GM19099 (cell line): ENCODE measurements around the gene DNAH10.

Source experiments
- POLR2A ChIP-seq: IDR thresholded peaks from 3 replicates; pipeline ENCODE4 v1.6.1; 2011; ENCODE audit warnings: low read depth; ENCODE audit not compliant: insufficient read length; ENCODE audit errors: extremely low read depth

Gene DNAH10

DNA sequence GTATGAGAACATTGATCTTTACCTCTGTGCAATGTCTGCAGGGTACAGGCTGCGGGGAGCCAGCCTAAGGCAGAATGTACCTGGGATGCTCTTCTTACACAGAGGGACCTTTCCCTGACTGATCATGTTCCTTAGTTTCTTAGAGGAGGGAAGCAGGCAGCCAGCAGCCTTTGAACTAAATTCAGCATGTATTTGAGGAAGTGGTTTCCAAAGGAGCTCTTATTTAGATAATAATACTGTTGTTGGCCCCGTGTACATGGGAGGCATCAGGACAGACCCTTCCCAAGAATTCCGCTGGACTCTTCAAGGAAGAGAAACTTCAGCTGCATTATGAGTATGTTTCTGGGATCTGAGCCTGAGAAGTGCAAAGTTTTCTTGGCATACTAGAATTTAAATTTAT is 111.7 kb downstream of the DNAH10 start:
- TF ChIP-seq POLR2A = no peak

DNA sequence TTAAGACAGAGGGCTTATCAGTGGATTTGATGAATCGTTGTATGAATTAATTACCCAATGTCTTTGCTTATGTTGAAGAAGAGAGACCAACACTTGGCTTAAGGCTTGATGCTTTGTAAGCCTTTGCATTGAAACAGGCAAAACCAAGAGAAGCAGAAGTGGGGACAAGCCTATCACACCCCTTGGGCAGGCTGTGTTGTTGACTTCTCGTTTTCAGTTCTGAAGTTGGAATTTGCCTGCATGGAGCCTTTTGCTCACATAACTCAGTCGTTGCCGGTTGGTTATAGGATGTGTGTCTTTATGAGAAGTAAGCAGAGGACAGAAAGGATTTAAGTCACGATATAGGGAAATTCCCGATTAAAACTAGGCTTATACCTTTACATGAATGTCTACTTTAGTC is 115.9 kb downstream of the DNAH10 start:
- no peak for TF ChIP-seq POLR2A

GRCh38 chr12:123879101-123879500 is 117.0 kb downstream of the DNAH10 start:
- TF ChIP-seq POLR2A = no peak

- TF ChIP-seq POLR2A = no peak
Measured at GRCh38 chr12:123879691-123880090, 117.6 kb downstream of the DNAH10 start.

- no peak for TF ChIP-seq POLR2A
Measured at GRCh38 chr12:123882161-123882705, 120.1 kb downstream of the DNAH10 start.

GRCh38 chr12:123886258-123886657 is 124.2 kb downstream of the DNAH10 start:
- TF ChIP-seq POLR2A = no peak

DNA sequence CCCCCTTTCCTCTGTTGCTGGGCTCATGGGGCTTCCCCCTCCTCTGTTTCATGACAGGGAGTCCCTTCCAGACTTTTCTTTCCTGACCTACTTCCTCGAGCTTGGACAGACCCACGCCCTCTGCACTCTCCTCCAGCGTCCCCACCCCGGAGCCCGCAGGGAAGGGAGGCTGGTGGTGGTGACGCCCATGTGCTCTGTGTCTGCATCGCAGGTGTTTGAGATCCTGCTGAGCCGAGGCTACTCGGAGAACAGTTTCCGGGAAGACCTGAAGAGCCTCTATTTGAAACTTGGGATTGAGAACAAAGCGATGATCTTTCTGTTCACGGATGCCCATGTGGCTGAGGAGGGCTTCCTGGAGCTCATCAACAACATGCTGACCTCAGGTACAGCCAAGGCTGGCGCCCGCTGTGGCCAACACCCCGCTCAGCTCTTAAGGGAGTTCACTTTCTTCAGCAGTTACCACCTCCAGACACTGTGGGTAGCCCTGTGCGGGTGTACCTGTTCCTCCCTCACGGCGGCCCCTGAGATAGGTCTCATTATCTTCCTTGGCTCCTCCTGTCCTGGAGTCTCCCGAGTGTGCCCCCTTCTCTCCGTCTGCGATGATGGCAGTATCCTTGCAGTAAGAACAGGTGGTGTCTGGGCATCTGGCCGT is 125.0 kb downstream of the DNAH10 start:
- TF ChIP-seq POLR2A = no peak

- no peak for TF ChIP-seq POLR2A
Measured at GRCh38 chr12:123888989-123889388, 126.9 kb downstream of the DNAH10 start.

DNA sequence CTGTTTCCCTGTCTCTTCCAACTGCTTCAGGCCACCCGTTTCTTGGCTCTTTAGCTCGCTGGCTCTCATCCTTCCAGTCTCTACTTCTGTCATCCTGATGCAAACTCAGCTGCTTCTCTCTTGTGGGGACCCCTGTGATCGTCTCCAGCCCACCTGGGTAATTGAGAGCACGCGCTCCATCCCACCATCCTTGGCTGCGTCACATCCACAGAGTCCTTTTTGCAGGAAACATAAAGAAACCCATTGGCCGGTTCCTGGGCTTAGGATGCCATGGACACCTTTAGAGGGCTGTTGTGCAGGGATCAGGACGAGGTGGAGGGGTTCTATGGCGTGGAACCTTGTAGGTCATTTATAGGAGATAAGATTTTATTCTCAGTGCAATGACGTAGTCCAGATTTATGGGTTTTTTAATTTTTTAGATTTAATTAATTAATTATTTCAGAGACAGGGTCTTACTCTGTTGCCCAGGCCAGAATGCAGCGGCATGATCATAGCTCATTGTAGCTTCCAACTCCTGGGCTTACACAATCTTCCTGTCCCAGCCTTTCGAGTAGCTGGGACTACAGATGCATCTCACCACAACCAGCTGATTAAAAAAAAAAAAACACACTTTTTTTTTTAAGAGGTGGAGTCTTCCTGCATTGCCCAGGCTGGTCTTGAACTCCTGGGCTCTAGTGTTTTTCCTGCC is 127.9 kb downstream of the DNAH10 start:
- TF ChIP-seq POLR2A = no peak

DNA sequence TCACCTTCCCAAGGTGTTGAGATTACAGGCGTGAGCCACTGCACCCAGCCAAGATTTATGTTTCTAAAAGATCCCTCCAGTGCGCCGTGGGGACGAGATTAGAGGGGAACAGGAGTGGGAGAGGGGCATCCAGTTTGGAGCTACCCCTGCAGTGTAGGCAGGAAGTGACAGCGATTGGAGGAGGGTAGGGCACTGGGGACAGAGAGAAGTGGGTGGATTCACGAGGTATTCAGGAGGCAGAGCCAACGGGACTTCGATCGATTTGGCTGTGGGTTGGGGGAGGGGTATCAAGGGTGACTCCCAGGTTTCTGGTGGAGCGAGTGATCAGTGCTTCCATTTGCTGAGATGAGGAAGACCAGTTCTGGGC is 128.4 kb downstream of the DNAH10 start:
- TF ChIP-seq POLR2A = no peak

- TF ChIP-seq POLR2A = no peak
Measured at GRCh38 chr12:123891011-123891410, 128.9 kb downstream of the DNAH10 start.

DNA sequence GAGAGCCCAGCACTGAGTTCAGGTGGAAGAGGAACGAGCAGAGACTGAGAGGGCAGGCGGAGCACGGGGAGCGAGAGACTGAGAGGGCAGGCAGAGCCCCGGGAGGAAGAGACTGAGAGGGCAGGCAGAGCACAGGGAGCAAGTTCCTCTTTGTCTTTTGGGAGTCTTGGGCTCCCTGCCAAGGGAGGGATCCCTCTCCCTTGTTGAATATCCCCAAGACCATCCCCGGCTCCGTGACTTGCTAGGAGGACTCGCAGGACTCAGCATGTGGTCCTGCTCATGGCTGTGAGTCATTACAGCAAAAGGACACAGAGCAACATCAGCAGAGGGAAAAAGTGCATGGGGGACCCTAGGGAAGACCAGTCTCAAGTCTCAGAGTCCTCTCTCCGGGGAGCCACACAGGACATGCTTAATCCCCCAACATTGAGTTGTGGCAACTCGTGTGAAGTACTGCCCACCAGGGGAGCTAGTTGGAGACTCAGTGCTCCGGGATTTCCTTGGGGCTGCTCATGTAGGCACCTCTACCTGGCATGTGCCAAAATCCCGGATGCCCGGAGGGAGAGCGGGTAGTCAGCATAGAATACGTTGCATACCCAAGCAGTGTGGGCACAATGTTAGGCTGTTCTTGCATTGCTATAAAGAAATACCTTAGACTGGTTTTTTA is 129.5 kb downstream of the DNAH10 start:
- TF ChIP-seq POLR2A = no peak

GRCh38 chr12:123892180-123892559 is 130.1 kb downstream of the DNAH10 start:
- TF ChIP-seq POLR2A = no peak

DNA sequence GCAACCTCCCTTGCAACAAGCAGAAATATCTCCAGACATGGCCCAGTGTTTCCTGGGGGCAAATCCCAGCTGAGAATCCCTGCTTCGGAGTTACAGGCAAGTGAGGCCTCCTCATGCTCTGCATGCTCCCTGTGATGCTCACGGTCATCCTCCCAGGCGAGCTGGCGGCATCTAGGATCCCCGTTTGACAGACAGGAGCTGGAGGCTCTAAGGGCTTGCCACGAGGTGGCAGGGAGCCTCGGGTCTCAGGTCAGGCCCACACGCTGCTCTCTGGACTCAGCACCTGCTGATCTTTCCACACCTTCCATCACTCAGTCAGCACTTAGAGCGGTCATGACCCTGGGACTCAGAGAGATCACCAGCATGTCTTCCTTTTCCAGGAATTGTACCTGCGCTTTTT is 130.8 kb downstream of the DNAH10 start:
- TF ChIP-seq POLR2A = no peak

DNA sequence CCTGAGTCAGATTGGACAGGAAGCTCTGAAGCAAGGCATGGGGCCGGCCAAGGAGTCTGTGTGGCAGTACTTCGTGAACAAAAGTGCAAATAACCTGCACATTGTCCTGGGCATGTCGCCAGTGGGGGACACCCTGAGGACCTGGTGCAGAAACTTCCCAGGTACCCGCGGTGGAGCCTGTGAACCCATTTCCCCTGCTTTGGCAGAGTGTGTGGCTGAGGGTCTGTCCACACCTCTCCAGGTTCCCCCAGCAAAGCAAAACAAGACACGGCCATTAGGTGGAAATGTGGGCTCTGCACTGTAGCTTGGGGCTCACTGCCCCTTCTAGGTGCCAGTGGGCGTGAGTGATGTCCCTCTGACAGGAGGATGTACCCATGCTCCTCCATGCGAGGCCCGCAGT is 131.2 kb downstream of the DNAH10 start:
- TF ChIP-seq POLR2A = no peak

DNA sequence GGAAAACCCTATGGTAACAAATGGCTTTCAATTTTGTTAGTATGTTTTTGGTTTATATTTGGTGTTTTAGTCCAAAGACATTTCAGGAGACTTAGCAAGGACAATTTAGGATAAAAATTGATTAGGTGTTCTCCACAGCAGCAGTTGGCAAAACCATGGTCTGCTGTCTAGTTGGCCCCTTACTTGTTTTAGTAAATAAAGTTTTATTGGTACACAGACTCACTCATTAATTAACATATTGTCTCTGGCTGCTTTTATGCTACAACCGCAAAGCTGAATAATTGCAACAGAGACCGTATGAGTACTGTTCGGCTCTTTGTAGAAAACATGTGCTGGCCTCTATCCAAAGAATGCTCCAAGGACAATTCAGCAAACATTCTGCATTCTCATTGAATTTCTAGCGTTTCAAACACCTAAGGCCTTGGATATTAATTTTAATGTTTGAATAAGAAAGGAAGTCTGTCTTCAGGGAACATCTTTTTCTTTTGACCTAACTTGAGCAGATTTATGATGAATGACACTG is 132.8 kb downstream of the DNAH10 start:
- no peak for TF ChIP-seq POLR2A
